Mononuclear cell (primary cell): ENCODE results near the gene CTXN1. TPM values are rescaled to one million over a fixed set of nuclear protein-coding genes. Genes with fewer than 3 reads are reported as not detected.

Experiments used
- H3K27me3 ChIP-seq: 2 replicates; pipeline ENCODE4 v1.6.0; 2011; ENCODE audit warnings: low read length, control low read depth; ENCODE audit not compliant: insufficient read depth
- H3K4me1 ChIP-seq: 2 replicates; pipeline ENCODE4 v1.5.1; 2011; ENCODE audit warnings: mild to moderate bottlenecking, low read length, control low read depth; ENCODE audit not compliant: insufficient read depth
- H3K4me3 ChIP-seq: 2 replicates; pipeline ENCODE4 v1.5.1; 2011; ENCODE audit warnings: mild to moderate bottlenecking, low read length, moderate library complexity
- H3K9me3 ChIP-seq: 2 replicates; pipeline ENCODE4 v1.5.1; 2011; ENCODE audit warnings: low read depth, mild to moderate bottlenecking, control low read depth, low read length
- total RNA-seq: library from RNA; depleted of rRNA; stranded (reverse); fragments of >200 nt; gene quantifications from one replicate; pipeline ENCODE4 v1.2.3, GENCODE V29; 2012

CTXN1 gene
- total RNA-seq, 1 donor: not detected

DNA sequence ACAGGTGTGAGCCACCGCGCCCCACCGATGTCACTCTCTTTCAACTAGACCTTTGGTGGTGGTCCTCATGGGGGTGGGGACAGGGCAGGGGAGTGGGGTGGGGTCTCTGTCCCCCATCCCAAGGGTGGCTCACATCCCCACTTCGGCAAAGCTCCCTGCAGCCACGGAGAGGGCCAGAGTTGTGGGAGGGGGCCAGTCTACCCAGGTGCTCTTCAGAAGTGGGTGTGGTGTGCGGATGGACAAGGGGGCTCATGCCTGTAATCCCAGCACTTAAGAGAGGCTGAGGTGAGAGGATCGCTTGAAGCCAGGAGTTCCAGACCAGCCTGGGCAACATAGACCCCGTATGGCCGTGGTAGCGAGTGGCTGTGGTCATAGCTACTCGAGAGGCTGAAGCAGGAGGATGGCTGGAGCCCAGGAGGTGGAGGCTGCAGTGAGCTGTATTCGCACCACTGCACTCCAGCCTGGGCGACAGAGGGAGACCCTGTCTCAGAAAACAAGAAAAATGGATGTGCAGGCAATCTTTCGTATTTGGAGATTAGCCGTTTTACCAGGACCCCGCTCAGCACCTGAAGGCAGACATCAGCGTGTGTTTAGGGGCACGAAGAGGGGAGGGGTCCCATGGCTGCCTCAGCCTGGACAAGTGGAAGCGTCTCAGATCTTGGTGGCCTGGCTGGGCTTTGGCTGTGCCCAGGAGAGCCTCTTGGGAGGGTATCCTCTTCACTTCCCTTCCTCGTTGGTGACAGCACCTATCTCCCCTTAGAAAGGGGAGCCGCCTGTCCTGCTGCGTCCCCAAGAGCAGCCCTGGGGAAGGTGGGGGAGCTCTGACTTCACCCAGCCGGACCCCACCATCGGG, 10.5 kb downstream of the CTXN1 start:
- Histone ChIP-seq H3K27me3 (peaks cover 30% of the 10 kb centered on the region), H3K4me1 (peaks cover 45% of the 10 kb centered on the region), H3K9me3 (no peaks in the 10 kb centered on the region), H3K4me3 (no peak overlapping the region)

DNA sequence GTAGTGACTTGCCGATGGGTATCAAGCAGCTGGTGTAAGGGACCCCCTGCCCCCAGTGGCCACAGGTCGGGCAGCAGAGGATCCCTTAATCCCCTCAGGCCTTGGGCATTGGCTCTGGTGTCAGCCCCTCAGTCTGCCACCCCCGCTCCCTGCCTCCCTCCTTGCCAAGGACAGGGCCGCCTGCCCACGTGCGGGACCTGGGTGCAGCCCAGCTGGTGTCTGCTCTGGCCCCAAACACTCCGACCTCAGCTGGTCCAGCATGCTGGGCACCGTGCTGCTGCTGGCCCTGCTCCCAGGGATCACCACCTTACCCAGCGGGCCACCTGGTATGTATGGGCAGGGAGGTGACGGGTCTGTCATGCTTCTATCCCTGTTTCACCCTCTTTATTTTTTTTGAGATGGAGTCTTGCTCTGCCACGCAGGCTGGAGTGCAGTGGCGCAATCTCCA, 11.3 kb downstream of the CTXN1 start, which contains the start of gene TGFBR3L:
TSS of gene TGFBR3L (plus strand) at position 233 of the 448 bp plus-strand sequence.
- Histone ChIP-seq H3K27me3 (peaks cover 30% of the 10 kb centered on the region), H3K9me3 (no peaks in the 10 kb centered on the region), H3K4me3 (no peak within 1 kb of the TSS), H3K4me1 (peaks cover 40% of the 10 kb centered on the region)

DNA sequence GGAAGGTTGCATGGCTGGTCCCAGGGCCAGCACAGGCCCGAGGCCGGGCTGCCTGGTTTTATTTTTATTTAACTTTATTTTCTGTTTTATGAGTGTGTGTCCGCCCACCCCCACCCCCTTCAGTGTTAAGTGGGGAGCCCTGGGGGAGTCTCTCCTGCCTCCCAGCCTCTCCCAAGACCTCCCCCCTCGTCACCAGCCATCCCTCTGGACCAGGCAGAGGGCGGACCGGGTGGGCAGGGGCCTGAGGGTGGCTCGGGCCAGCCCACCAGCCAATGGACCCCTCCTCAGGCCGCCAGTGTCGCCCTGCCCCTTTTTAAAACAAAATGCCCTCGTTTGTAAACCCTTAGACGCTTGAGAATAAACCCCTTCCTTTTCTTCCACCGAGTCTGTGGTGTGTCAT, 11.8 kb downstream of the CTXN1 start:
- Histone ChIP-seq H3K9me3 (no peaks in the 10 kb centered on the region), H3K4me1 (peaks cover 34% of the 10 kb centered on the region), H3K4me3 (no peak overlapping the region), H3K27me3 (peaks cover 30% of the 10 kb centered on the region)

DNA sequence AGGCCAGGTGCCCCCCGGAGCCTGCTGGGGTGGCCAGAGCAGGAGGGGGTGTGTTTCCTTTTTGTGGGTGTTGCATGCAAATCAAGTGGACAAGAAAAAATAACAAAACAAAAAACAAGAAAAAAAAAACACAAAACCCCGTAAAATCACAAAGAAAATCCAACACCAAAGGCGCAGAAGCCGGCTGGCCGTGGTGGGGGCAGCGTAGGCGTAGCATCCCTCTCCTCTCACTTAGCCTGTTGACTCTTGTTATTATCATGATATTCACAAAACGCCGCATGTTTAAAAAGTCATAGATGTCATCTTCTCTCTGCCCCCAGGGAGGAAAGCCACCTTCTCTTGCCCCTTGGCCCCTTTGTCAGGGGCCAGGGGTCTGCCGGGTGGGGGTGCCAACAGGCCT, 12.3 kb downstream of the CTXN1 start:
- Histone ChIP-seq H3K9me3 (no peaks in the 10 kb centered on the region), H3K4me3 (no peak overlapping the region), H3K27me3 (peaks cover 25% of the 10 kb centered on the region), H3K4me1 (peaks cover 31% of the 10 kb centered on the region)

DNA sequence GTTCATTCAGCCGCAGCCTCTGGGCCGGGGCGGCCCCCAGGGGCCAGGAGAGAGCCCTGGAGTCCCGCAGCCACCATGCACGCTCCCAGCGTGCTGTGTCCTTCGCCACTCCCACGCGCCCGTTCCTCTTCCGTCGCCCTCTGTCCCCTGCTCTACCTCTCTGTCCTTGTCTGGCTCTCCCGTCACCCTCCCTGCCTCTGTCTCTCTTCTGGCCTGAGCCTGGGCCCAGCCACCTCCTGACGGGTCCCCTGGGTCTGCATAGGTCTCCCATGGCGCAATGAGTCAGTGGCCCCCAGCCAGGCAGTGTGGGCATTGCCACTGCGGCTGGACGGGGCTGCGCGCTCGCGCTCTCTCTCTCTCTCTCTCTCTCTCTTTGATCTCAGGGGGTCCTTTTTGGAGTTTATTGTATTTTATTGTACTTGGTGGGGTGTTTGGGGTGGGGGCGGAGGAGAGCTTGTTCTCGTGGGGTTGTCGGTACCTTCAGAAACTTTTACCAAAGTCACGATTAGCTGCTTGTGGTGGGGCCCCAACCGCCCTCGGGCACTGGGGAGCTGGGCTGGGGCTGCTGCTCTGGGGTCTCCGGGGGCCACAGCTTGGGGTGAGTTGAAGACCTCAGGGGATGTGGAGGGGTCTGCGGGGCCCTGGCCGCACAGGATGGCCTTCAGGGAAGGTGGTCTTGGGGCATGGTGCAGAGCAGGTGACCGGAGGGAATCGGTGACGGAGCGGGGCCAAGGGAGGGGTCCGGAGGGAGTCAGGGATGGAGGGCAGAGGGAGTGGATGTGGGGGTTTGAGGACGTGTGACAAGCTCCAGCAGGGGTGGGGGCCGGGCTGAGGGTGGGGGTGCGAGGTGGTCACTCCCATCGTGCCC, 13.0 kb downstream of the CTXN1 start:
- H3K4me3 ChIP-seq: no peak overlapping the region
- no peaks in the 10 kb centered on the region for H3K9me3 ChIP-seq
- peaks cover 25% of the 10 kb centered on the region for H3K4me1 ChIP-seq
- H3K27me3 ChIP-seq: peaks cover 19% of the 10 kb centered on the region

DNA sequence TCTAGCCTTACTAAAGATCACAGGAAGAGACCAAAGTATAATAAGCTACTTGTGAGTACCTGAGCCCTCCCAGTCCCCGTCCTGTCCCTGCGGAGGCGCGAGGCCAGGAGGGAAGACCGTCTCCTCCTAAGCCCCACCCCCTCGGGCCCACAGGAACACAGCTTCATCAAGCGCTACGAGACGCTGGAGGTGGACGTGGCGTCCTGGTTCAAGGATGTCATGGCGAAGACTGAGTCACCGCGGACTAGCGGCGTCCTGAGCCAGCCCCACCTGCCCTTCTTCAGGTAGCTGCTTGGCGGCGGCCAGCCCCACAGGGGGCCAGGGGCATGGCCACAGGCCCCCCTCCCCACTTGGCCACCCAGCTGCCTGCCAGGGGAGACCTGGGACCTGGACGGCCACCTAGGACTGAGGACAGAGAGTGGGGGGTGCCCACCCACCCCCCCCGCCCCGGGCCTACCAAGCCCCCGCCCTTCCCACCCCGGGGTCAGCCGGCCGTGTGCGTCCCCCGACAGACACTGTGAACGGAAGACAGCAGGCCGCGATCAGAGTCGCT, 13.7 kb downstream of the CTXN1 start:
- H3K9me3 ChIP-seq: no peaks in the 10 kb centered on the region
- H3K4me1 ChIP-seq: peaks cover 18% of the 10 kb centered on the region
- H3K27me3 ChIP-seq: peaks cover 12% of the 10 kb centered on the region
- no peak overlapping the region for H3K4me3 ChIP-seq

DNA sequence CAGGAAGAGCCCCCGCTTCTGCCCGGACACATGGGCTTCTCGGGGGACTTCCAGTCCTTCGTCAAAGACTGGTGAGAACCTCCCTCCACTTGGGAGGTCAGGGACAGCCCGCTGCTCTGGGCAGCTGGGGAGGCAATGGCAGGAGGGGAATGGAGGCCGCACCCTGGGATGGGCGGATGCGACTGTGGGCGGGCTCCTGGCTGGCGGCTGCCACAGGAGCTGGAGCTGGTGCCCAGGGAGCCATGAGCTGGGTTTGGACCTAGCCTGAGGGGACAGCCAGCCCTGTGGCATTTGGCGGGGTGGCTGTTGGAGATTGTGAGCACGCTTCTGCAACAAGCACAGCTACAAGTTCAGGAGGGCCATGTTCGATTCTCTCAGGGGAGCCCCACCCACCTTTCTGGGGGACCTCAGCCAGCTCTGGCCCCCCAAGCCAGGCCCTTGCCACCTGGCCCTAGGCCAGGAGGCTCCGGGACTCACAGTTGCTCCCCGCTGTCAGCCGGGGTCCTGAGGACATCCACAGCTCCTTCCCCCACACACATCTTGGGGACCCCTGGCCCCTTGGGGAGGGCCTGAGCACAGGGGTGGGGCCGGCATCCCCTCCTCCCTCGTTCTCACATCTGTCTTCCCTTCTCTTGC, 14.3 kb downstream of the CTXN1 start:
- Histone ChIP-seq H3K9me3 (no peaks in the 10 kb centered on the region), H3K27me3 (peaks cover 9% of the 10 kb centered on the region), H3K4me1 (peaks cover 12% of the 10 kb centered on the region), H3K4me3 (no peak overlapping the region)

DNA sequence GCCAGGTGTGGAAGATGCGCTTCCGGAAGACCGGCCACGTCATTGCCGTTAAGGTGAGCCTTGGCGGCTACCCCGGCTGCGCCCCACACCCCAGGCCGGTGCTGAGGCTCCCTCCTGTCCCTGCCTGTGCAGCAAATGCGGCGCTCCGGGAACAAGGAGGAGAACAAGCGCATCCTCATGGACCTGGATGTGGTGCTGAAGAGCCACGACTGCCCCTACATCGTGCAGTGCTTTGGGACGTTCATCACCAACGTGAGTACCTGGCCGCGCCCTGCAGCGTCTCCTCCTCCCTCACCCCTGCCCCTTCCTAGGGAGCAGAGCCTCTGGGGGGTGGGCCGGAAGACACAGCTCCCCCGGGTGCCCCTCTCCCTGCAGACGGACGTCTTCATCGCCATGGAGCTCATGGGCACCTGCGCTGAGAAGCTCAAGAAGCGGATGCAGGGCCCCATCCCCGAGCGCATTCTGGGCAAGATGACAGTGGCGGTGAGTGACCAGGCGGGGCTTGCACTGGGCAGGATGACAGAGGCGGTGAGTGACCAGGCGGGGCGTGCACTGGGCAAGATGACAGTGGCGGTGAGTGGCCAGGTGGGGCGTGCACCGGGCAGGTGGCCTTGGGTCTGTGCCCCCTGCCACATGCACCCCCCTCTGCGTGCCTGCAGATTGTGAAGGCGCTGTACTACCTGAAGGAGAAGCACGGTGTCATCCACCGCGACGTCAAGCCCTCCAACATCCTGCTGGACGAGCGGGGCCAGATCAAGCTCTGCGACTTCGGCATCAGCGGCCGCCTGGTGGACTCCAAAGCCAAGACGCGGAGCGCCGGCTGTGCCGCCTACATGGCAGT, 15.4 kb downstream of the CTXN1 start:
- Histone ChIP-seq H3K4me1 (peaks cover 8% of the 10 kb centered on the region), H3K9me3 (no peaks in the 10 kb centered on the region), H3K4me3 (no peak overlapping the region), H3K27me3 (peaks cover 3% of the 10 kb centered on the region)

DNA sequence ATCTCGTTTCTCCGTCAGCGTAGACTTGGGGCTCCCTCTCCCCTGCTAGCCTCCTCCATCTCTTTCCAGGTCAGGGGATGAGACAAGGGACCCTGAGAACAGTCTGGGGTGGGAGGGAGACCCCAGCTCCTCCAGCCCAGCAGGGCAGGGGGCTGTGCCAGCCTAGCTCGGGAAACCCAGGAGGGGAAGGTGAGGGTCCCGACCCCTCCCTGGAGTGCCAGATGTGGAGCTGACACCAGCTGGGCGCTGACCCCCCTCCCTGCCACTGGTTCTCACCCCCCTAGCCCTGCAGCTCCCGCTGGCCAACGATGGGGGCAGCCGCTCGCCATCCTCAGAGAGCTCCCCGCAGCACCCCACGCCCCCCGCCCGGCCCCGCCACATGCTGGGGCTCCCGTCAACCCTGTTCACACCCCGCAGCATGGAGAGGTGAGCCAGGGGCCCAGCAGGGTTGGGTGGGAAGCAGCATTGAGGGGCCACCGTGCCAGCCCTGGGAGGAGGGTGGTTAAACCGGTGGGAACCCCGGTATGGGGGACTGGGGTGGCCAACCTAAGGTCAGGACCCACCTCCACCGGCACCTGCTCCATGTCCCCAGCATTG, 16.4 kb downstream of the CTXN1 start:
- Histone ChIP-seq H3K27me3 (no peaks in the 10 kb centered on the region), H3K9me3 (no peaks in the 10 kb centered on the region)

DNA sequence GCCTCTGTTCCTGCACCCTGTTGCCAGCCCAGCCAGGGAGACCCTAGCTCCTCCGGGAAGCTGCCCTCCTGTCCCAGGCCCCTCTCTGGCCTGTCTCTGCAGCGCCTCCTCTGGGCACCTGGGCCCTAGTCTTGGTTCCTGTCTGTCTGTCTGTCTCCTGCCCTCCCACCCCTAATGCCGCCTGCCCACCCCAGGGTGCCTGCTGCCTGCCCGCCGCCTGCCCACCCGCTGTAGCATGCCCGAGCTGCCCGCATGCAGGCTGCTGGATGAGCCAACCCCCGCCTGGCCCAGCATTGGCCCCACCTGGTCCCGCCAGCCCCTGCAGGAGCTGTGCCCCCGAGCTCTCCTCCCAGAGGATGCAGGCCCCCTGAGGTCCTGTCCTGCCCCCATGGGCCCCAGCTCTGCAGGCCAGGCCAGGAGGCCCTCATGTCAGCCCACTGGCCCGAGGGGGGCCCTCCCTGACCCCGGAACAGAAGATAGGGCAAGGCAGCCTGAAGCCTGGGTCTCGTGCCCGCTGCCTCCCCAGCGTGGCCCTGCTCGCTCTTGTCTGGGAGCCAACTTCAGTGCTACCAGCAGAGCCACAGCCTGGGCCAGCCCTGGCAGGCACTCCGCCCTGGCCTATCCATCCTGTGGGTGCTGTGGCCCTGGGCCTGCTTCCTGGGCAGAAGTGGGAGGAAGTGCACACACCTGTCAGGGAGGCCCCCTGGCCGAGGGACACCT, 17.0 kb downstream of the CTXN1 start:
- no peak overlapping the region for H3K4me3 ChIP-seq
- H3K4me1 ChIP-seq: peaks cover 21% of the 10 kb centered on the region
- no peaks in the 10 kb centered on the region for H3K9me3 ChIP-seq
- no peaks in the 10 kb centered on the region for H3K27me3 ChIP-seq

More for the DNA sequence above, 16.4 kb downstream of the CTXN1 start:
- Histone ChIP-seq H3K4me1 (peaks cover 16% of the 10 kb centered on the region), H3K4me3 (no peak overlapping the region)

DNA sequence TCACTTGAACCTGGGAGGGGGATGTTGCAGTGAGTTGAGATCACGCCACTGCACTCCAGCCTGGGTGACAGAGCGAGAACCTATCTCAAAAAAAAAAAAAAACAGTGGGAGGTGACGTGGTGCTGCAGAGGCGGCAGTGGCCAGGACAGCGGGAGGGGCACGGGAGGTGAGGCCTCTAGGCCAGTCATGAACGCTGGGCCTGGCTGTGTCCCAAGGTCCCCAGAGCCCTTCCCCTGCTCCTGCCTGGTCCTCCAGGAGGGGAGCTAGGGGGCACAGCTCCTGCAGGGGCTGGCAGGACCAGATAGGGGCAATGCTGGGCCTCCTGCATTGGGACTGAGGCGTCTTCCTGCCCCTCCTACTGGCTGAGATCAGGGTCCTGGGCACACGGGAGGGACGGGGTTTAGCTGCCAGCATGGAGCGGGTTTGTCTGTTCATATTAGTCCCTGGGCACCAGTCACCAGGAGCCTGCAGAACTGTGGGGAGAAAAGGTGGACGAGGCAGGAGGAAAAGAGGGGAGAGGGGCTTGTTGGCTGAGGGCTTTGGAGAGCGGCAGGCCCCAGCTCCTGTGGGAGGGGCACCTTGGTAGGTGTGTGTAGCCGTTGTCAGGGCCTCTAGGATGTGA, 17.7 kb downstream of the CTXN1 start:
- Histone ChIP-seq H3K27me3 (no peaks in the 10 kb centered on the region), H3K4me1 (peaks cover 22% of the 10 kb centered on the region), H3K9me3 (no peaks in the 10 kb centered on the region), H3K4me3 (no peak overlapping the region)

DNA sequence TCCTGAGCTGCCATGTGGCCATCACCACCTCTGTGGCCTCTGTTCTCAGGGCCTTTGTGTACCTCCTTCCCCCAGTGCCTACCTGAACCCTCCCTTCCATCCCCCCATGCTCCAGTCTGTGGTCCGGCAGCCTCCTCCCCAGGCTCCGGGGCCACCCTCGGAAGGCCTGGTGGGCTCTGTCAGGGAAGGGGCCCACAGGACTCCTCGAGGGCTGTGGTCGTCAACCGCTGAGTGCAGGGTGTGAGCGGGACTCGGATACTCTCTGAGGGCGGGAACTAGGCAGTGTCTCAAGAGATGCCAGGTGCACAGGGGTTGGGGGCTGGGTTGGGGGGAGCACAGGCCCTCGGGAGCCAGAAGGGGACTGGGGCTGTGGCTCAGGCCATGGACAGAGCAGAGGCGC, 18.4 kb downstream of the CTXN1 start:
- H3K4me3 ChIP-seq: no peak overlapping the region
- no peaks in the 10 kb centered on the region for H3K27me3 ChIP-seq
- H3K4me1 ChIP-seq: peaks cover 29% of the 10 kb centered on the region
- H3K9me3 ChIP-seq: no peaks in the 10 kb centered on the region

DNA sequence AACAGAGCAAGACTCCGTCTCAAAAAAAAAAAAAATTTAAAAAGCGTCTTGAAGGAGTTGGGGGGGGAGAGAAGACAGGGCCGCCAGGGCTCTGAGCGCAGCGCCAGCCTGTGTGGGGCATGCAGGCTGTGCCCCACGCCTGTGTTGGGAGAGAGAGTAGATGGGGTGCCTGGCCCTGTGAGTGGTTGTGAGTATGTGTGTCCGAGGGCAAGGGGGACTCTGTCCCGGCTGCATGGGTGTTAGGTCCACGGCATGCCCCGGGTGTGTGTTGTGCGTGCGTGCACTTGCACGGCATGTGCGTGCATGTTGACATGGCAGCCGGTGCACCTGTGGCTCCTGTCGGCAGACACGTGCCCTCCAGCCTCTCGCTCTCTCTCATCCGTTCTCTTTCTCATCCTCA, 18.8 kb downstream of the CTXN1 start:
- no peaks in the 10 kb centered on the region for H3K27me3 ChIP-seq
- no peaks in the 10 kb centered on the region for H3K9me3 ChIP-seq
- peaks cover 31% of the 10 kb centered on the region for H3K4me1 ChIP-seq
- H3K4me3 ChIP-seq: no peak overlapping the region
